HG02852 (cell line): ENCODE measurements around the gene IFRD1.
A peak's percentile ranks its signal among the peaks of the same experiment; 100 is the strongest.
"Not testable (repeated sequence)": the region's sequence is repeated elsewhere in the genome, so short reads cannot be mapped to it uniquely, and the experiment has no call there.

Experiments used
- ATAC-seq: cut with Tn5 transposase; IDR thresholded peaks from one replicate; pipeline ENCODE4 v1.9.1; 2021; ENCODE audit warnings: mild to moderate bottlenecking, moderate library complexity; ENCODE audit not compliant: unreplicated experiment

Gene IFRD1

GRCh38 chr7:112442210-112442609 is 8.1 kb upstream of the IFRD1 start:
- no peak for ATAC-seq

- no peak for ATAC-seq
These were observed 5.8 kb upstream of the IFRD1 start for GRCh38 chr7:112444505-112444904.

DNA sequence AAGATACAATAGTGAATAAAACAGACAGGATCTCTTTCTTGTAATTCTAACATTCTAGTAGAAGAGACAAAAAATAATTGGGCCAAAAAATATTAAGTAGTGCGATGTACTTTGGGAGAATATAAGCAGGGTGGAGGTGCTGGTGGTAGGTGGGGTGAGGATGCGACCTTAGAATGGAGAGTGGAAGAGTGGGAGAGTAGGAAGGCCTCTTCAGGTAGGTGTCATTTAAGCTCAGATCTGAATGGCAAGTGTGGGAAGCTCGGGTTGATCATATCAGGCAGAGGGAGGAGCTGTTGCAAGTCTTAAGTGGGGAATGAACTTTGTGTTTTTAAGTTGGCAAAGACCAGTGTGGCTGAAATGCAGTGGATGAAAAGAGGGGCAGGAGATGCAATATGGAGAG is 3.8 kb upstream of the IFRD1 start:
- ATAC-seq, result no peak

DNA sequence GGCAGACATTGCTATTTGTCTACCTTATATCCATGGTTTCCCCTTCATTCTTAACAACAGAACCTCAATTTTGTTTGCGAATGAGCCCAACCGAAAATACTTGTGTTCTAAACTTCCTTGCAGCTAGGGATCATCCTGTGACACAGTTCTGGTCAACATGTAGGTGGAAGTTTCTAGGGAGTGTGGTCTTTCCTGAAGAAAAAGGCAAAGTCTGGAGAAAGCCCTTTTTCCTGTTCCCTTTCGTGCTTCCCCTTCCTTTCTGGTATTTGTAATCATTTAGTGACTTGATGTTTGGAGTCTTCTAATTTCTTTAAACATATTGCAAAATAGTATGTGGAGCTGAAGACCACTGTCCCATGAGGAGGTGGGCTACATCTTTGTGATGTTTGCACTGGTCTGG is 2.9 kb upstream of the IFRD1 start:
- ATAC-seq, result no peak

DNA sequence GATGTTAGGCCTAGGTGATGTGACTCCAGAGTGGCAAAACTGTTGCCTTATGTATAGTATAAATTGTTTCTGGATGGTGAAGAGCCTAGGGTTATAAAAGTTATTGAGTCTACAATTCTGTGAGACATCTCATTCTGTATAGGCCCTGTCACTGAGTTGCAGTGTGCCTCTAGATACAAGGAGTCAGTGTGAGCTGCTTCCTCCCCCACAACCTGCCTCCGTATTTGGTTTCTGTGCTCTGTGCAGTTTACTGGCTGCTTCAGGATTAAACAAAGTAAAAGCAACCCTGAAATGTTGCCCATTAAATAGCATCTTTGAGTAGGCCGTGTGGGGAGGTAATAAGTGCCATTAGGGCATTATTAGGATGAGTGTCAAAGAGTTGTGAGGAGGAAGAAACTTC is 1.9 kb upstream of the IFRD1 start:
- no peak for ATAC-seq

DNA sequence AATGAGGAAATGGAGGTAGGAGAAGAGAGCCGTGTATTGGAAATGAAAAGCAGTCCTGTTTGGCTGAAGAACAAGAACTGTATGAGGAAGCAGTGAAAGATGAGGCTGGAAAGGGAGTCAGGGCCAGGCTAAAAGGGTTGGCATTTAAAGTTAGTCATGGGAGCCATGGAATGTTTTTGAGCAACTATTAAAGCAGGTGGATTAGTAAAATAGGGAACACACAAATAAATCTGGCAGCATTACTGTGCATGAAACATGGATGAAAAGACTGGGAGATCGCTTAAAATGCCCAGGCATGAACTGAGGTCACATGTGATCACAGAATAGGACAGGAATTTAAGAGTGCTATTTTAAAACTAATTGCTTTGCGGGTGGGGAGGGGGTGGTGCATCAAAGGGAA is 1.4 kb upstream of the IFRD1 start:
- no peak for ATAC-seq

- no peak for ATAC-seq
These were observed 907 bp upstream of the IFRD1 start for GRCh38 chr7:112449353-112449752.

DNA sequence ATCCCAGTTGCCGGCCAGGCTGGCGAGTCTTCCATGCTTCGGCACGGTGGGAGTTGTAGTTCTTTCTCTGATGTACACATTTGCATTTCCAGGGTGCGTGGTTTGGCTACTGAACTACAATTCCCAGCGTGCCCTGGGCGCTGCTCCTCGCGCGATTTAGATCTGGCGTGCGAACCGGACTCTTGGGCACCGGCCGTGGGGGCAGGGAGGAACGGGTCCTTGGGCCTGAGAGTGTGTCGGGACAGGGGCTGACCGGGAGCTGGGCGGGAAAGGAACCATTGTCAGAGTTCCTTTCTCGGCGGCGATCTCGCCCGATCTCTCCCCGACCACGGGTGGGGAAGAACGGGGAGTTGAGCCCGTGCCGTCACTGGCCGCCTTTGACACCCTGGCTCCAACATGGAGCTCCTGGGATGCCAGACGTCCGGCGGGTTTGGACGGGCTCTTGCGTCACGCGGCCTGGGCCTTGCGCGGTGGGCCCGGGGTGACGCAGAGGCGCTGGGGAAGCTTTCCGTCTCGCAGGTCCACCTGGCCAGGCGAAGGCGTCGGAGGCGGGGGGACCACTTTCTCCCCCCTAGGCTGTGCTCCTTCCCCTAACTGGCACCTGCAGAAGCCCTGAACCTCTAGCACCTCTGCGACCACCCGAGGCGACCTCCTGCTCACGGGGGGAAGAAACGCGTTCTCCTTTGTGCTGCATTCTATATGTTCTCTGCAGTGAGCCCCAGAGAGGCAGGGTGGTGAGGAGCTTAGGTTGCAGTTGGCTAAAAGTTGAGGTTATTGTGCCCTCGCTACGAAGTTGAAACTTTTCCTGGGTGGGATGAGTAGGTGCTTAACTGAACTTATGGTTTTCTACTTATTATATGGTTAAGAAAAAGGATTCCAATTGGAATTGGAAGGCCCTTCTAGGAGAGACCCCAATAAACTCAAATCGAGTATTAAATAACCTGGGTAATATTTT is 824 bp downstream of the IFRD1 start:
- peak; percentile 81 for ATAC-seq

GRCh38 chr7:112452102-112452888 is 2.0 kb downstream of the IFRD1 start:
- no peak for ATAC-seq

- no peak for ATAC-seq
These were observed 3.4 kb downstream of the IFRD1 start for GRCh38 chr7:112453505-112454171.

- ATAC-seq, result not testable (repeated sequence)
These were observed 3.9 kb downstream of the IFRD1 start for GRCh38 chr7:112454191-112454590.

- ATAC-seq, result no peak
These were observed 9.4 kb downstream of the IFRD1 start for GRCh38 chr7:112459645-112460044.

GRCh38 chr7:112462236-112462635 is 12.0 kb downstream of the IFRD1 start:
- ATAC-seq, result no peak

DNA sequence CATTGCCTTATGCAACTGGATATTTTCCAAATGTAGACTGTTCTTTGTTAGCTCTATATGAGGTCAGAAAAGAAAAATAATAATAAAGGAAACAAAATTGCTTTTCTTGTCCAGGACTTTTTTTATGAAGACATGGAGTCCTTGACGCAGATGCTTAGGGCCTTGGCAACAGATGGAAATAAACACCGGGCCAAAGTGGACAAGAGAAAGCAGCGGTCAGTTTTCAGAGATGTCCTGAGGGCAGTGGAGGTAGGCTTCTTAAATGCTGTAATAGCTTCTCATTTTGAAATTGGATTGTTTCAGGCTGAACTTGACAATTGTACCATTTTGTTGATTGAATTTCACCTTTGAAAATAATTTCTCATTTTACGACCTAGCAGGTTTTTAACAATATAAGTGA is 17.6 kb downstream of the IFRD1 start:
- no peak for ATAC-seq

DNA sequence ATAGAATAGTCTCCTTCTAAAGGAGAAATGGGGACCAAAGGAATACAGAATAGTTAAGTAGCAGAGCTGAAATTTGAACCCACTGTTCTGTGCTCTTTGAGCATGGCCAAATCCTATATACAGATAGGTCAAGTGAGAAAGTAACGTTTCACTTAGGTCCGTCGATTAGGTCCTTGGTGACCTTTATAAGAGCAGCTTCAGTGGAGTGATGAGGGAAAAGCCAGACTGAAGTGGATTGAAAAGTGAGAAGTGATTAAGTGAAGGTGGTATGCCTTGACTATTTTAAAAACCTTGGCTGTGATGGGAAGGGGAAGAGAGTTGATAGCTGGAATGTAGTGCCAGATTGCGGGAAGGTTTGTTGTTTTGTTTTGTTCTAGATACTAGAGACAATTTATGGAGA is 19.9 kb downstream of the IFRD1 start:
- no peak for ATAC-seq

- no peak for ATAC-seq
These were observed 26.3 kb downstream of the IFRD1 start for GRCh38 chr7:112476390-112477052.

DNA sequence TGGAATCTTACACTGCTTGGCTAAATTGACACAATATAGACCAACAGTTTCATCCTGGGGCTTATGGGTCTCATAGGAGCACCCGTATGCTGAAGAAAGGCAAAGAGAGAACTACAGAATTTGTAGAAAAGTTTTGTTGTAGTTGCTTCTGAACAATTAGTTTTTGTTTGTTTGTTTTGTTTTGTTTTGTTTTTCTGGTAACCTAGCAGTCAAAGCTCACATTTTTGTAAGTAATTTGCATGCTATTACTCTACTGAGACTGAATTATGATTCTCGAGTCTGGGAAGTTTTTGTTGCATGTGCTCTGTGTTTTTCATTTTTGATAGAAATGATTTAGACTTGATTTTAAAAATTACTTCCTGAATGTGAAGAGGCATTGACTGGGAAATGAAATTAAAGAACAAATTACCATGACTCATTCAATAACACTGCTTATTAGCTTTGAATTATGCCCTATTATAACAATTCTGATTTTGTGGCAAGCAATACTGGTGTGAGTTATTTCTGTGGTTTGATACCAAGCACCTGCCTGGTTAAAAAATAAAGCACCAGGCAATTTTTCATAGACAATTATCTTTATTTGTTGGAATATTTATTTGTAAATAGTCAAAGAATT is 31.0 kb downstream of the IFRD1 start:
- ATAC-seq, result no peak

- ATAC-seq, result no peak
These were observed 31.8 kb downstream of the IFRD1 start for GRCh38 chr7:112481833-112482670.

DNA sequence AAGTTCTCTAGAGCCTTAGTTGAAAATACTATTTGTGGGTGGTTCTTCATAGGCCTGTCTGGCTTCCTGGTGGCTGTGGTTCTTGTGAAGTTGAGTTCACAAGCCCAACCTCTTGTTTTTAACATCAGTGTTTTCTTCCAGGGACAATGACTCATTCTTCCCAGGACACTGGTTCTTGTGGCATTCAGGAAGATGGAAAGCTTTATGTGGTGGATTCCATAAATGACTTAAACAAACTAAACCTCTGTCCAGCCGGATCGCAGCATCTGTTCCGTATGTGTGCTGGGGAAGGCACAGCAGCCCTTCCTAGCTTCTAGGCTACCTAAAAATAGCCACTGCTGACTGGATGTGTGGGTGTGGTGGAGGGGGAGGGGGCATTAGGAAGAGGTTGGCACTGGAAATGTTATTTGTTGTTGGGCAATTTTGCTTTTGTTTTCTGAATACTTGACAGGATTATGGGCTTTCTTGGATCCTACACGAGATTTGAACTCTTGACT is 34.5 kb downstream of the IFRD1 start:
- no peak for ATAC-seq
